OCI-LY7 (cell line): Measurements from ENCODE around the gene BSCL2.

Source experiments
- CTCF ChIP-seq: fragments of 200-600 bp; sonication (generic); conservative IDR thresholded peaks from 2 replicates; pipeline ENCODE4 v1.5.1; 2014; ENCODE audit warnings: mild to moderate bottlenecking, antibody characterized with exemption, low read length, moderate library complexity, mixed read lengths
- EZH2phosphoT487 ChIP-seq: fragments of 200-600 bp; sonication (generic); IDR thresholded peaks from 2 replicates; pipeline ENCODE4 v1.6.1; 2018; ENCODE audit warnings: low read depth, borderline replicate concordance, mild to moderate bottlenecking, mixed run types, antibody characterized with exemption, low read length, moderate library complexity, mixed read lengths

DNA sequence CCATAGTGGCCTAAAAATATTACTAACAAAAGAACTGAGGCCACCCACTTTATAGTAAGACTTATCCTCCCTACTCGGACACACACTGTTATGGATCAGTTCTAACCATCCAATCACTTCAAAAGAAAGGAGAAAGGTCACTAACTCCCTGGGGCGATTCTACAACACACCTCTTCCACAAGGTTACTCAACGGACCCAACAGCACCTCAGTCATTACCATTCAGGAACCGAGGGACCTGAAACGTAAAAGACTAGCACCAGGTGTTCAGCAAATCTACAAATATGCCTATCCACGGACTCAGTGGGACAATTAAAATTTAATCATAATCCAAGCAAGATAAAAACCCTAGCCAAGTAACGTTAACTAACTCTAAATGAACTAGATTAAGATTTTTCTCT is 18.4 kb upstream of the BSCL2 start:
- TF ChIP-seq CTCF (no peak), EZH2phosphoT487 (no peak)
